ENCODE results near the gene RAB37.

GRCh38 chr17:74772053-74772452 is 35.0 kb downstream of the RAB37 start:
- TF ChIP-seq POLR2A (conservative IDR thresholded peaks at IDR 0.05) (no peak), GATA2 (CRISPR knock-in tag; IDR thresholded peaks at IDR 0.05) (no peak), GTF2E2 (tag; IDR thresholded peaks at IDR 0.05) (no peak)

Measured in K562 (cell line).